ENCODE results near the gene KRT33B. TPM values are rescaled to one million over a fixed set of nuclear protein-coding genes. Genes with fewer than 3 reads are reported as not detected.

Gene KRT33B
- total RNA-seq, result 0.09 TPM
- polyA plus RNA-seq (ENCODE audit: insufficient read depth in 1 of 8, insufficient read length in 8 of 8, low replicate concordance in 1 of 8), result under 1 TPM; 0.08 to 0.37 (median 0.19) TPM
- long read RNA-seq, donor 1, result 0 reads
- long read RNA-seq, donor 2, result 0 reads
- long read RNA-seq, donor 3, result 0 reads
- long read RNA-seq, donor 4, result 0 reads
- long read RNA-seq, donor 5, result 0 reads
- long read RNA-seq, donor 6, result 0 reads
- long read RNA-seq, donor 7, result 0 reads
- long read RNA-seq, donor 8, result 0 reads
- long read RNA-seq, donor 9, result 0 reads
- long read RNA-seq, donor 10, result 0 reads
- long read RNA-seq, donor 11, partial matches to known transcripts, result 0 of 1 reads
- long read RNA-seq, donor 11, other reads (novel, unspliced or antisense), result 0 of 1 reads

DNA sequence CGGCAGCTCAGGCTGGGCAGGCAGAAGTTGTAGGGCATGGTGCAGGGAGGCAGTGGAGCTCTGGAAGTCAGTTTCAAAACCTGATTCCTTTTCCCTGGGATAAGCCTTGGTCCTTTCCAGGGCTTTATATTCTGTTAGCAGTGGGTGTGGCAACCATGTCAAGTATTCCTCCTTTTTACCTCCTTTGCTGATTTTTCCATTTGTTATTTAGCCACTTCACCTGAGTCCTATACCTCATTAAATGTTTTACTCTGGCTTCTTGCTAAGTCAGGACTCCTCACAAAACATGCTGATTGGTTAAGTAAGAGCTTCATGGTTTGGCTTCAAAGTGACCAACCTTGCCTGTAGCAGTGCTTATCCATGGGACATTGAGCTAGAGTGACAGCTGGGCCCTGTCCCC lies at the start of gene KRT33B:
Gene KRT33B (minus strand): TSS at position 101 of the 400 bp plus-strand sequence. CDS start 63 bp downstream, at position 38.
- H3K4me1 ChIP-seq (ENCODE audit: control insufficient read depth, insufficient read depth, low read length), result peaks cover 2% of the 10 kb centered on the region
- no peak within 1 kb of the TSS for H3K4me3 ChIP-seq (ENCODE audit: low read length)
- WGBS (ENCODE audit: insufficient coverage), result no CpG with 5 or more reads among the region's 1 CpG
- no peaks in the 10 kb centered on the region for H3K9me3 ChIP-seq (replicated peaks; ENCODE audit: control insufficient read depth, low read depth, low read length)
- no peaks in the 10 kb centered on the region for H3K27me3 ChIP-seq (ENCODE audit: control insufficient read depth, insufficient read depth, low read length)
- no peak within 1 kb of the TSS for H3K27ac ChIP-seq (ENCODE audit: low read length)
- DNase-seq, result no peak
- H3K36me3 ChIP-seq (ENCODE audit: control insufficient read depth, insufficient read depth, low read length), result no peaks in the 10 kb centered on the region

GRCh38 chr17:41418116-41418860 lies 48.7 kb upstream of the KRT33B start:
- H3K27me3 ChIP-seq (ENCODE audit: control insufficient read depth, insufficient read depth, low read length), result peaks cover 2% of the 10 kb centered on the region
- 83% methylated on average over 5 of the region's 7 CpGs for WGBS (ENCODE audit: insufficient coverage)
- DNase-seq, result no peak
- H3K27ac ChIP-seq (ENCODE audit: low read length), result no peak overlapping the region
- H3K36me3 ChIP-seq (ENCODE audit: control insufficient read depth, insufficient read depth, low read length), result no peaks in the 10 kb centered on the region
- no peaks in the 10 kb centered on the region for H3K9me3 ChIP-seq (replicated peaks; ENCODE audit: control insufficient read depth, low read depth, low read length)
- no peak overlapping the region for H3K4me3 ChIP-seq (ENCODE audit: low read length)
- H3K4me1 ChIP-seq (ENCODE audit: control insufficient read depth, insufficient read depth, low read length), result peaks cover 7% of the 10 kb centered on the region

DNA sequence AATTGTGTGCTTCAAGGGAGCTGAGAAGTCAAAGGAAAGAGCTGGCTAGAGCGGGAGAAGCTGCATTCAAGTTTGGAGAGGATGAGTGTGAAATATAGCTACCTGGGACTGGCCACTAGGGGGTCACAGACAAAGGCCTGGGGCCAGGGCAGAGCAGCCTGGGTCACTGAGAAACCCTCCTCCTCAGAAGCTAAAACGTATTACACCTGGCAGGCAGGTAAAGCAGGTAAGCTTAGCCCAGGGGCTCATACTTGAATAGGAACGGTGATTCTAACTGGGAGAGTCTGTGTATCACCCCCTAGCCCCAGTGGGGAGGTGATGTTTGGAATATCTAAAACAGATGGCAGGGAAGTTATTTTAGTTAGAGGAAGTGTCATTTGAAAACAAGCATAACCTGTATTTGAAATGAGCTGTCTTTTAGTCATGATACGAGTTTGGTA lies 48.0 kb upstream of the KRT33B start:
- Histone ChIP-seq H3K9me3 (replicated peaks; ENCODE audit: control insufficient read depth, low read depth, low read length) (no peaks in the 10 kb centered on the region), H3K4me3 (ENCODE audit: low read length) (no peak overlapping the region), H3K27me3 (ENCODE audit: control insufficient read depth, insufficient read depth, low read length) (no peaks in the 10 kb centered on the region), H3K4me1 (ENCODE audit: control insufficient read depth, insufficient read depth, low read length) (peaks cover 7% of the 10 kb centered on the region), H3K27ac (ENCODE audit: low read length) (no peak overlapping the region), H3K36me3 (ENCODE audit: control insufficient read depth, insufficient read depth, low read length) (no peaks in the 10 kb centered on the region)
- WGBS (ENCODE audit: insufficient coverage), result 18% methylated on average over 1 of the region's 4 CpGs
- no peak for DNase-seq

DNA sequence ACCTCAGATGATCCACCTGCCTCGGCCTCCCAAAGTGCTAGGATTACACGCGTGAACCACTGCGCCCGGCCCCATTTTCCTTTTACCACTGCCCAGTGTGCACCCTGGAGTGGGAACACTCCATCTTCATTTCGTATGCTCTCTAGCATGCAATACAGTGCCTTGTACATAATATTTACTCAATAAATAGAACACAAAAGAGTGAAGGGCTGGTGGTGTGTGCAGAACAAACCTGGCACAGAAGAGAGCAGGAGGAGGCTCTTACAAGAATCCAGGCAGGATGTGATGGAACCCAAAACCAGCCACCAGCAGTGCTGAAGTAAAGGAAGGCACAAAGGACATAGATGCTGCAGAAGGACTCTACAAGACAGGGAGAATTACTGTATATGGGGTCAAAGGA lies 47.5 kb upstream of the KRT33B start:
- H3K27me3 ChIP-seq (ENCODE audit: control insufficient read depth, insufficient read depth, low read length), result no peaks in the 10 kb centered on the region
- H3K4me3 ChIP-seq (ENCODE audit: low read length), result no peak overlapping the region
- H3K4me1 ChIP-seq (ENCODE audit: control insufficient read depth, insufficient read depth, low read length), result peaks cover 7% of the 10 kb centered on the region
- H3K36me3 ChIP-seq (ENCODE audit: control insufficient read depth, insufficient read depth, low read length), result no peaks in the 10 kb centered on the region
- no peaks in the 10 kb centered on the region for H3K9me3 ChIP-seq (replicated peaks; ENCODE audit: control insufficient read depth, low read depth, low read length)
- no peak for DNase-seq
- H3K27ac ChIP-seq (ENCODE audit: low read length), result no peak overlapping the region
- WGBS (ENCODE audit: insufficient coverage), result 88% methylated on average over 5 of the region's 6 CpGs

DNA sequence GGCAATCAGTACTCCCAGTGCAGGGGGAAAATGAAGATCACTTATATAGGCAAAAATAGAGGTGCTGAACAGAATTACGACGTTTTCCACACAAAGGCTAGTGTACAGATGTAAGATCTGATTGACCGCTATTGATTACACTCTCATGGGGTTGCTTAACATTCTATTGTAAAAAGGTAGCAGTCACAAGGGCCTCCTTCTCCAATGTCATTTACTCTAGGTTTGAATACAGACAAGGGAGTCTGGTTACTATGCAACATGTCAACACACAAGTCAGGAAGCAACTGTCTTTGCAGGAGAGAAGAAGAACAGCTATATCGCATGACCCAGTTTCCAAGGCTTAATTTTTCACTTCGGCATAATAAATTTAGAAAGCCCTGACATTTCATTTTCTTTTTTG lies 46.9 kb upstream of the KRT33B start:
- Histone ChIP-seq H3K4me1 (ENCODE audit: control insufficient read depth, insufficient read depth, low read length) (peaks cover 7% of the 10 kb centered on the region), H3K27ac (ENCODE audit: low read length) (peak overlapping the region; percentile 22), H3K27me3 (ENCODE audit: control insufficient read depth, insufficient read depth, low read length) (no peaks in the 10 kb centered on the region), H3K36me3 (ENCODE audit: control insufficient read depth, insufficient read depth, low read length) (no peaks in the 10 kb centered on the region), H3K4me3 (ENCODE audit: low read length) (no peak overlapping the region), H3K9me3 (replicated peaks; ENCODE audit: control insufficient read depth, low read depth, low read length) (no peaks in the 10 kb centered on the region)
- no CpG with 5 or more reads among the region's 5 CpGs for WGBS (ENCODE audit: insufficient coverage)
- peak; percentile 22 for DNase-seq

DNA sequence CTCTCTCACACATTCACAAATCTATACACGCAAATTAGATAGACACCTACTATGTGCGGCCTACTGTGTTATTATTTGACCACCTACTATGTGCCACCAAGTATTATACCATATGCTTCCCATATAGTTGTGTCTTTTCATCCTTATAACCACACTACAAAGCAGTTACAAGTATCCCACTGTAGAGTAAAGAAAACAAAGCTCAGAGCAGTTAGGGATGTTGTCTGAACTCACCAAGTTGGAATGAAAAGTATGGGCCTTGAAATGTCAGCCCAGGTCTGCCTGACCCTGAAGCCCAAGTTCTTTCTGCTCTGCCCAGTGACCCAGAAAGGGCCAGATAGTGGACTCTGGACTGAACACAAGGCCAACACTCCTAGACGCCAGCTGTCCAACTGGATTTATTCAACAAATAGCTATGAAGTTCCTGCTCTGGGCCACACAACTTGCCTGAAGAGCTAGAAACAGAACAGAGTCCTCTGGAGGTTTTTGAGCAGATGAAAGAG lies 46.3 kb upstream of the KRT33B start:
- H3K27ac ChIP-seq (ENCODE audit: low read length), result peak overlapping the region; percentile 22
- 100% methylated on average over 1 of the region's 3 CpGs for WGBS (ENCODE audit: insufficient coverage)
- peak; percentile 9 for DNase-seq

DNA sequence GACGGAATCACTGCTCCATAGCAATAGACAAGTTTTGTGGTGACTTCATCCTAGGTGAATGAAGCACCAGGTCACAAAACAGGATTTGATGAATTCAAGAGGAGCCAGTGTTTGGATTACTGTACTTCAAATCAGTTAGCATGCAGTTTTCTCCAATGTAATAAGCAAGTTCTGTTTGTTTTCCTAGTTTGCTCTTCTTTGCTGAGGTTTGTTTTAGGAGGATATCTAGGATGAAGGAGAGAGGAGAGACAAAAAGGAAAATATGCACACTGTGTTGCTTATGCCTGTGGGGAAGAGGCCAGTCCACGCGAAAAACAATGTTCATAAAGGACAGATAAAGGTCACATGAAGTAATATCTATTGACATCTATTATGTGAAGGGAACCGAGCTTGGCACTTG lies 45.8 kb upstream of the KRT33B start:
- no peak for DNase-seq
- WGBS (ENCODE audit: insufficient coverage), result 89% methylated on average over 1 of the region's 4 CpGs
- Histone ChIP-seq H3K4me1 (ENCODE audit: control insufficient read depth, insufficient read depth, low read length) (peaks cover 7% of the 10 kb centered on the region), H3K27me3 (ENCODE audit: control insufficient read depth, insufficient read depth, low read length) (no peaks in the 10 kb centered on the region), H3K27ac (ENCODE audit: low read length) (no peak overlapping the region), H3K36me3 (ENCODE audit: control insufficient read depth, insufficient read depth, low read length) (no peaks in the 10 kb centered on the region), H3K9me3 (replicated peaks; ENCODE audit: control insufficient read depth, low read depth, low read length) (no peaks in the 10 kb centered on the region), H3K4me3 (ENCODE audit: low read length) (no peak overlapping the region)

More for the DNA sequence above, 46.3 kb upstream of the KRT33B start:
- H3K27me3 ChIP-seq (ENCODE audit: control insufficient read depth, insufficient read depth, low read length), result no peaks in the 10 kb centered on the region
- H3K4me1 ChIP-seq (ENCODE audit: control insufficient read depth, insufficient read depth, low read length), result peaks cover 7% of the 10 kb centered on the region
- H3K9me3 ChIP-seq (replicated peaks; ENCODE audit: control insufficient read depth, low read depth, low read length), result no peaks in the 10 kb centered on the region
- H3K36me3 ChIP-seq (ENCODE audit: control insufficient read depth, insufficient read depth, low read length), result no peaks in the 10 kb centered on the region
- no peak overlapping the region for H3K4me3 ChIP-seq (ENCODE audit: low read length)

- Histone ChIP-seq H3K27me3 (ENCODE audit: control insufficient read depth, insufficient read depth, low read length) (no peaks in the 10 kb centered on the region), H3K27ac (ENCODE audit: low read length) (no peak overlapping the region), H3K9me3 (replicated peaks; ENCODE audit: control insufficient read depth, low read depth, low read length) (no peaks in the 10 kb centered on the region), H3K4me1 (ENCODE audit: control insufficient read depth, insufficient read depth, low read length) (peaks cover 7% of the 10 kb centered on the region), H3K36me3 (ENCODE audit: control insufficient read depth, insufficient read depth, low read length) (no peaks in the 10 kb centered on the region), H3K4me3 (ENCODE audit: low read length) (no peak overlapping the region)
- DNase-seq, result no peak
- no CpG with 5 or more reads among the region's 2 CpGs for WGBS (ENCODE audit: insufficient coverage)
These were observed 44.4 kb upstream of the KRT33B start for GRCh38 chr17:41413982-41414381.

- Histone ChIP-seq H3K36me3 (ENCODE audit: control insufficient read depth, insufficient read depth, low read length) (no peaks in the 10 kb centered on the region), H3K4me1 (ENCODE audit: control insufficient read depth, insufficient read depth, low read length) (peaks cover 7% of the 10 kb centered on the region), H3K9me3 (replicated peaks; ENCODE audit: control insufficient read depth, low read depth, low read length) (no peaks in the 10 kb centered on the region), H3K27ac (ENCODE audit: low read length) (no peak overlapping the region), H3K4me3 (ENCODE audit: low read length) (no peak overlapping the region), H3K27me3 (ENCODE audit: control insufficient read depth, insufficient read depth, low read length) (no peaks in the 10 kb centered on the region)
- no peak for DNase-seq
- WGBS (ENCODE audit: insufficient coverage), result 56% methylated on average over 4 of the region's 5 CpGs
These were observed 43.8 kb upstream of the KRT33B start for GRCh38 chr17:41413353-41413957.

All from muscle of leg (tissue), 16 donors.